Activated CD4-positive, alpha-beta T cell treated with anti-CD3 and anti-CD28 coated beads, Interleukin-2, amount 50 U/mL, for 1 hour (primary cell): Measurements from ENCODE around the gene KANSL1.
"Not testable (repeated sequence)": the region's sequence is repeated elsewhere in the genome, so short reads cannot be mapped to it uniquely, and the experiment has no call there.

Experiments used
- DNase-seq: peaks from one replicate; pipeline ENCODE4 v3.0.0-alpha.2; 2020

Gene KANSL1

GRCh38 chr17:46193151-46193625, at the start of gene KANSL1:
TSS of gene KANSL1 (minus strand) at chr17:46193429. CDS start at chr17:46172143, 21,286 bp downstream.
- peak; percentile 87 for DNase-seq

GRCh38 chr17:46231359-46231758, 38.1 kb upstream of the KANSL1 start:
- not testable (repeated sequence) for DNase-seq

- DNase-seq = peak; percentile 93
These were observed 32.1 kb upstream of the KANSL1 start for GRCh38 chr17:46225274-46225794.

GRCh38 chr17:46224864-46225263, 31.6 kb upstream of the KANSL1 start:
- not testable (repeated sequence) for DNase-seq

GRCh38 chr17:46223041-46223440, 29.8 kb upstream of the KANSL1 start:
- not testable (repeated sequence) for DNase-seq

GRCh38 chr17:46216682-46217081, 23.5 kb upstream of the KANSL1 start:
- DNase-seq = no peak

- DNase-seq = peak; percentile 60
These were observed 19.6 kb upstream of the KANSL1 start for GRCh38 chr17:46212634-46213435.

GRCh38 chr17:46208997-46209396, 15.8 kb upstream of the KANSL1 start:
- DNase-seq = no peak

GRCh38 chr17:46205975-46206374, 12.7 kb upstream of the KANSL1 start:
- DNase-seq = no peak

GRCh38 chr17:46202424-46202823, 9.2 kb upstream of the KANSL1 start:
- no peak for DNase-seq

- no peak for DNase-seq
These were observed 8.3 kb upstream of the KANSL1 start for GRCh38 chr17:46201491-46201890.

GRCh38 chr17:46200197-46200596, 7.0 kb upstream of the KANSL1 start:
- no peak for DNase-seq

- no peak for DNase-seq
These were observed 6.2 kb upstream of the KANSL1 start for GRCh38 chr17:46199379-46199778.

GRCh38 chr17:46198233-46198632, 5.0 kb upstream of the KANSL1 start:
- no peak for DNase-seq

GRCh38 chr17:46197530-46197929, 4.3 kb upstream of the KANSL1 start:
- DNase-seq = no peak

GRCh38 chr17:46195939-46196716, 2.9 kb upstream of the KANSL1 start:
- DNase-seq = no peak

GRCh38 chr17:46195217-46195855, 2.1 kb upstream of the KANSL1 start:
- DNase-seq = no peak

- DNase-seq = peak; percentile 28
These were observed 1.4 kb upstream of the KANSL1 start for GRCh38 chr17:46194393-46195216.

- DNase-seq = peak; percentile 95
These were observed 580 bp upstream of the KANSL1 start for GRCh38 chr17:46193626-46194392.

GRCh38 chr17:46192439-46193150, 634 bp downstream of the KANSL1 start:
- DNase-seq = peak; percentile 57

GRCh38 chr17:46192189-46192438, 1.1 kb downstream of the KANSL1 start:
- DNase-seq = no peak
